GM12872 (cell line): ENCODE measurements around the gene IGFALS.

Source experiments
- CTCF ChIP-seq: IDR thresholded peaks from 3 replicates; pipeline ENCODE4 v1.5.1; 2011; ENCODE audit warnings: low read depth, mild to moderate bottlenecking, low read length, moderate library complexity; ENCODE audit not compliant: insufficient read depth

IGFALS gene

GRCh38 chr16:1768767-1769401, 24.6 kb downstream of the IGFALS start:
- no peak for TF ChIP-seq CTCF

GRCh38 chr16:1768061-1768766, 25.3 kb downstream of the IGFALS start:
- no peak for TF ChIP-seq CTCF

GRCh38 chr16:1767116-1767994, 26.1 kb downstream of the IGFALS start:
- TF ChIP-seq CTCF, result no peak

- TF ChIP-seq CTCF, result no peak
Measured at GRCh38 chr16:1766701-1767100, 26.8 kb downstream of the IGFALS start.

GRCh38 chr16:1766231-1766630, 27.3 kb downstream of the IGFALS start:
- no peak for TF ChIP-seq CTCF

GRCh38 chr16:1765826-1766225, 27.7 kb downstream of the IGFALS start:
- TF ChIP-seq CTCF, result no peak

GRCh38 chr16:1764971-1765370, 28.5 kb downstream of the IGFALS start:
- TF ChIP-seq CTCF, result no peak
